A673 (cell line): Measurements from ENCODE around the gene GRIN2D. TPM values are rescaled to one million over a fixed set of nuclear protein-coding genes. Genes with fewer than 3 reads are reported as not detected.

Experiments
- BruUV-seq: library from RNA; stranded (reverse); fragments of 400-500 nt; replicated peaks from 2 replicates; lab custom pipeline; 2021; lab: Mats Ljungman, UMichigan
- CTCF ChIA-PET: fragments of 300-600 bp; sonication (Branson Sonifier 250); formaldehyde crosslinking; loops from one replicate; lab custom pipeline; 2022; ENCODE audit warnings: antibody characterized with exemption; lab: Charles Lee
- POLR2A ChIA-PET: fragments of 300-600 bp; sonication (Branson Sonifier 250); formaldehyde crosslinking; loops from one replicate; lab custom pipeline; 2022; ENCODE audit warnings: antibody characterized with exemption; ENCODE audit not compliant: low non-redundant PET; lab: Charles Lee
- DNase-seq: peaks from one replicate; pipeline ENCODE4 v3.0.0-alpha.2; 2015; ENCODE audit warnings: low spot score
- H3K27ac ChIP-seq: fragments of 200-600 bp; sonication (generic); 2 replicates; pipeline ENCODE4 v1.5.1; 2016; ENCODE audit warnings: mixed run types, low read depth, mild to moderate bottlenecking, mixed read lengths, antibody characterized with exemption, low read length; ENCODE audit not compliant: poor library complexity, severe bottlenecking
- H3K27me3 ChIP-seq: fragments of 200-600 bp; sonication (generic); replicated peaks from 2 replicates; pipeline ENCODE4 v1.6.1; 2017; ENCODE audit warnings: mixed run types, low read depth, mild to moderate bottlenecking, mixed read lengths, antibody characterized with exemption, low read length; ENCODE audit not compliant: insufficient read depth, poor library complexity
- H3K36me3 ChIP-seq: fragments of 200-600 bp; sonication (generic); 2 replicates; pipeline ENCODE4 v1.6.1; 2016; ENCODE audit warnings: mixed run types, mild to moderate bottlenecking, mixed read lengths, antibody characterized with exemption, low read length; ENCODE audit not compliant: insufficient read depth, poor library complexity, severe bottlenecking
- H3K4me1 ChIP-seq: fragments of 200-600 bp; sonication (generic); 2 replicates; pipeline ENCODE4 v1.6.1; 2017; ENCODE audit warnings: mixed run types, mild to moderate bottlenecking, mixed read lengths, antibody characterized with exemption, low read length; ENCODE audit not compliant: insufficient read depth, poor library complexity, severe bottlenecking
- H3K4me3 ChIP-seq: fragments of 200-600 bp; sonication (generic); 2 replicates; pipeline ENCODE4 v1.5.1; 2016; ENCODE audit warnings: low read depth, mixed run types, mild to moderate bottlenecking, mixed read lengths, low read length; ENCODE audit not compliant: poor library complexity, severe bottlenecking
- H3K9me3 ChIP-seq: fragments of 200-600 bp; sonication (generic); 2 replicates; pipeline ENCODE4 v1.6.1; 2016; ENCODE audit warnings: mixed run types, low read depth, mild to moderate bottlenecking, mixed read lengths, antibody characterized with exemption, low read length; ENCODE audit not compliant: poor library complexity, severe bottlenecking
- EZH2 ChIP-seq: fragments of 200-600 bp; sonication (generic); IDR thresholded peaks from 2 replicates; pipeline ENCODE4 v1.6.1; 2017; ENCODE audit warnings: borderline replicate concordance, low read depth, mild to moderate bottlenecking, mixed read lengths, antibody characterized with exemption, low read length; ENCODE audit not compliant: poor library complexity, severe bottlenecking
- intact Hi-C: fragments of 100-400 bp; cut with micrococcal nuclease; formaldehyde crosslinking; loops from one replicate; pipeline ENCODE4 v1.10.0; 2022; ENCODE audit not compliant: unreplicated experiment
- total RNA-seq: library from RNA; stranded (reverse); gene quantifications from 2 replicates; pipeline ENCODE4 v1.2.3, GENCODE V29; 2021
- TF ChIP-seq, protein P1 (sequence below): fragments of 300-800, 200-600 bp; sonication (generic); conservative IDR thresholded peaks from 2 replicates; pipeline ENCODE4 v1.5.1; 2017; ENCODE audit warnings: low read depth, mild to moderate bottlenecking, antibody characterized with exemption, low read length, moderate library complexity, mixed read lengths

The GRIN2D gene
- total RNA-seq, 1 experiment from 2014 or later = 10.4 TPM

- intact Hi-C loops = no loop called here
- no peak for TF ChIP-seq EZH2
- TF ChIP-seq, protein P1, sequence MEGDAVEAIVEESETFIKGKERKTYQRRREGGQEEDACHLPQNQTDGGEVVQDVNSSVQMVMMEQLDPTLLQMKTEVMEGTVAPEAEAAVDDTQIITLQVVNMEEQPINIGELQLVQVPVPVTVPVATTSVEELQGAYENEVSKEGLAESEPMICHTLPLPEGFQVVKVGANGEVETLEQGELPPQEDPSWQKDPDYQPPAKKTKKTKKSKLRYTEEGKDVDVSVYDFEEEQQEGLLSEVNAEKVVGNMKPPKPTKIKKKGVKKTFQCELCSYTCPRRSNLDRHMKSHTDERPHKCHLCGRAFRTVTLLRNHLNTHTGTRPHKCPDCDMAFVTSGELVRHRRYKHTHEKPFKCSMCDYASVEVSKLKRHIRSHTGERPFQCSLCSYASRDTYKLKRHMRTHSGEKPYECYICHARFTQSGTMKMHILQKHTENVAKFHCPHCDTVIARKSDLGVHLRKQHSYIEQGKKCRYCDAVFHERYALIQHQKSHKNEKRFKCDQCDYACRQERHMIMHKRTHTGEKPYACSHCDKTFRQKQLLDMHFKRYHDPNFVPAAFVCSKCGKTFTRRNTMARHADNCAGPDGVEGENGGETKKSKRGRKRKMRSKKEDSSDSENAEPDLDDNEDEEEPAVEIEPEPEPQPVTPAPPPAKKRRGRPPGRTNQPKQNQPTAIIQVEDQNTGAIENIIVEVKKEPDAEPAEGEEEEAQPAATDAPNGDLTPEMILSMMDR = no peak
- no TSS peak for BruUV-seq
- peak; percentile 98 for DNase-seq
- Histone ChIP-seq H3K9me3 (no peaks in the 10 kb centered on the region), H3K27me3 (no peaks in the 10 kb centered on the region), H3K4me3 (peak overlapping the region; percentile 46), H3K36me3 (no peaks in the 10 kb centered on the region), H3K4me1 (peaks cover 9% of the 10 kb centered on the region), H3K27ac (peak overlapping the region; percentile 82)
- CTCF ChIA-PET = interaction anchor here (0.6 to 2.0 kb wide), 5 partner anchors 12 to 127 kb away, joined by 3 to 15 read pairs (median 4); partner anchors contain the start of gene KDELR1
- POLR2A ChIA-PET = no interaction called here
These were observed 30.6 kb upstream of the GRIN2D start for GRCh38 chr19:48362716-48363499.

DNA sequence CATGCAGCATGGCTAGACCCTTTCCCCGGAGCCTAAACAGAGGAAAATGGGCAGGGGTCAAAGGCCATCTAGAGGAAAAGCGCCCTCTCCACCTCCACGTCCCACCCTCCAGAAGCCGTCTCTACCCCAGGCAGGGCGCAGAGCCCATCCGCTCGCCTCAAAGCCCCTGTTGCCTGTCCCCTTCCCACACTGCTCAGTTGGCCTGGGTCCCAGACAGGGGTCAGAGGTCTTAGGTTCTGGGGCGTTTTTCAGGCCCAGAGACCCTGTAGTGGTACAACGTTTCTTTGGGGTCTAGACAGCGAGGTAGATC lies 30.0 kb upstream of the GRIN2D start:
- BruUV-seq = no TSS peak
- DNase-seq = no peak
- H3K9me3 ChIP-seq = no peaks in the 10 kb centered on the region
- ChIA-PET CTCF (interaction anchor here (0.5 to 2.0 kb wide), 6 partner anchors 13 to 297 kb away, joined by 3 to 15 read pairs (median 4); partner anchors contain the start of gene KDELR1), POLR2A (interaction anchor here (0.6 kb wide), 1 partner anchor 40 kb away, joined by 4 read pairs; no protein-coding TSS in a partner anchor)
- peak overlapping the region; percentile 82 for H3K27ac ChIP-seq
- H3K4me1 ChIP-seq = peaks cover 9% of the 10 kb centered on the region
- H3K36me3 ChIP-seq = no peaks in the 10 kb centered on the region
- H3K27me3 ChIP-seq = no peaks in the 10 kb centered on the region
- TF ChIP-seq, protein P1 = no peak
- TF ChIP-seq EZH2 = no peak
- peak overlapping the region; percentile 46 for H3K4me3 ChIP-seq
- intact Hi-C loops = no loop called here

DNA sequence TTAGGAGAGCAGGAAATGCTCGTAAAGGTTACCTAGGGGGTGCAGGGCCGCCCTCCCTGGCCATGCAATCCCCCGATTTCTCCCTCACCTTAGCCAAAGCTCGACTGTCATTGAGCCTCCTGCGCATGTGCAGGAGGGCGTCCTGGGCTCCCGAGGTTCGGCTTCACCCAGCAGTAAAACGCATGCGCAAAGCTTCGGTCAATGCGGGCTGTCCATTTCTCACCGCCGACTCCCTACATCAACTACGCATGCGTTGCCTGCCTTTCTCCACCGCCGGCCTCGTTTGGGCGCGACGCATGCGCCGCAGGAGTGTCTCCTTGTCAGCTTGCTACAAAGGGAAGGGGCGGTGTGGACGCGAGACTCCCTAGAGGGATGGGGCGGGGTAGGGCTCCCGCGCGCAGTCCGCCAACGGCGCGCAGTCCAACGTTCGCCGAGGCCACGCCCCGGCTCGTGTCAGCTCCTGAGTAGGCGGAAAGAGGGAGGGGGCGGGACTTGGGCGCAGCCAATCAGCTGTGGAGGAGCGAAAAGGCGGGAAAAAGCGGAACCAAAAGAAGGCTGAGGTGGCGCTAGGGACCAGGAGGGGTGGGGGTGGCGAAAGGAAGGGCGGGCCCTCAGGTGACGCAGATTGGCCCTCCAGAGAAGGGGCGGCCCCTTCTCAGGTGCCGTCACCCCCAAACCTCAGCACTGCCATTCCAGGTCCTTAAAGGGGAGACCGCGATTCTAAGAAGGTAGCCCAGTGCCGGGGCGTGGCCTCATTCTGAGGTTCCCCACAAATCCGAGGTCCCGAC lies 29.5 kb upstream of the GRIN2D start, which contains the start of the genes SYNGR4 and TMEM143:
Gene SYNGR4, plus strand, starts transcription at position 558 of the 788 bp plus-strand sequence. CDS start 1,476 bp downstream, outside the sequence.
Gene TMEM143, minus strand, starts transcription at position 131 of the 788 bp plus-strand sequence. Its CDS starts 20 bp downstream, at position 111.
- no peaks in the 10 kb centered on the region for H3K27me3 ChIP-seq
- H3K4me3 ChIP-seq = peak within 1 kb of the TSS; percentile 46
- ChIA-PET CTCF (interaction anchor here (0.5 to 2.0 kb wide), 6 partner anchors 13 to 297 kb away, joined by 3 to 15 read pairs (median 5); partner anchors contain the start of gene KDELR1), POLR2A (interaction anchor here (0.6 kb wide), 2 partner anchors 31 to 40 kb away, joined by 4 read pairs; no protein-coding TSS in a partner anchor)
- TF ChIP-seq, protein P1 = no peak
- TF ChIP-seq EZH2 = no peak
- DNase-seq = peak; percentile 100
- H3K4me1 ChIP-seq = peaks cover 9% of the 10 kb centered on the region
- H3K36me3 ChIP-seq = no peaks in the 10 kb centered on the region
- no TSS peak for BruUV-seq
- H3K27ac ChIP-seq = peak within 1 kb of the TSS; percentile 82
- intact Hi-C loops = no loop called here
- no peaks in the 10 kb centered on the region for H3K9me3 ChIP-seq
